NCI-H446 (cell line): Measurements from ENCODE around the gene OSBPL3.

Experiments used
- DNase-seq, 2 experiments: peaks; one replicate each; lab custom pipeline; 2025; lab: John Stamatoyannopoulos, UW

The OSBPL3 gene

GRCh38 chr7:24863626-24864025, 116.4 kb downstream of the OSBPL3 start:
- no peak for DNase-seq

GRCh38 chr7:24862461-24862860, 117.5 kb downstream of the OSBPL3 start:
- DNase-seq, result no peak

GRCh38 chr7:24861336-24861735, 118.6 kb downstream of the OSBPL3 start:
- no peak for DNase-seq

- DNase-seq, result no peak
Measured at GRCh38 chr7:24860611-24861010, 119.4 kb downstream of the OSBPL3 start.

- DNase-seq, result no peak
Measured at GRCh38 chr7:24858108-24858977, 121.6 kb downstream of the OSBPL3 start.

- DNase-seq, result no peak
Measured at GRCh38 chr7:24857623-24858022, 122.4 kb downstream of the OSBPL3 start.

- no peak for DNase-seq
Measured at GRCh38 chr7:24854866-24855265, 125.1 kb downstream of the OSBPL3 start.

GRCh38 chr7:24851786-24852185, 128.2 kb downstream of the OSBPL3 start:
- no peak for DNase-seq

GRCh38 chr7:24848878-24849277, 131.1 kb downstream of the OSBPL3 start:
- no peak for DNase-seq

GRCh38 chr7:24847754-24848153, 132.2 kb downstream of the OSBPL3 start:
- no peak for DNase-seq

- DNase-seq, result no peak
Measured at GRCh38 chr7:24843821-24844434, 136.1 kb downstream of the OSBPL3 start.

- DNase-seq, result no peak
Measured at GRCh38 chr7:24842449-24843241, 137.3 kb downstream of the OSBPL3 start.

- no peak for DNase-seq
Measured at GRCh38 chr7:24842029-24842428, 137.9 kb downstream of the OSBPL3 start.

- DNase-seq, result no peak
Measured at GRCh38 chr7:24840563-24840962, 139.4 kb downstream of the OSBPL3 start.

- DNase-seq, result no peak
Measured at GRCh38 chr7:24836084-24836483, 143.9 kb downstream of the OSBPL3 start.

- DNase-seq, result no peak
Measured at GRCh38 chr7:24835643-24836042, 144.3 kb downstream of the OSBPL3 start.

- DNase-seq, result no peak
Measured at GRCh38 chr7:24834128-24834798, 145.7 kb downstream of the OSBPL3 start.

- DNase-seq, result no peak
Measured at GRCh38 chr7:24833549-24833948, 146.4 kb downstream of the OSBPL3 start.

- no peak for DNase-seq
Measured at GRCh38 chr7:24831240-24831639, 148.7 kb downstream of the OSBPL3 start.

- DNase-seq, result no peak
Measured at GRCh38 chr7:24830440-24831050, 149.4 kb downstream of the OSBPL3 start.

- no peak for DNase-seq
Measured at GRCh38 chr7:24829787-24830186, 150.2 kb downstream of the OSBPL3 start.
